MM.1S (cell line): ENCODE results near the gene THUMPD1.

ENCODE experiments used
- CTCF ChIP-seq: fragments of 300-600 bp; sonication (generic); IDR thresholded peaks from 2 replicates; pipeline ENCODE4 v1.5.1; 2016; ENCODE audit warnings: antibody characterized with exemption, low read length, mixed read lengths
- EZH2 ChIP-seq: fragments of 300-600 bp; sonication (generic); optimal IDR thresholded peaks from 2 replicates; pipeline ENCODE3; 2017; ENCODE audit warnings: low read depth, mild to moderate bottlenecking, antibody characterized with exemption, low read length, mixed read lengths
- EZH2phosphoT487 ChIP-seq: fragments of 300-600 bp; sonication (generic); IDR thresholded peaks from 2 replicates; pipeline ENCODE4 v1.6.1; 2018; ENCODE audit warnings: antibody characterized with exemption, low read length

- TF ChIP-seq CTCF, result no peak
- no peak for TF ChIP-seq EZH2
- TF ChIP-seq EZH2phosphoT487, result no peak
These were observed 8.9 kb upstream of the THUMPD1 start for GRCh38 chr16:20750558-20750957.
